IPS-18a (cell line): ENCODE measurements around the gene NEK6.
"Not testable (repeated sequence)": the region's sequence is repeated elsewhere in the genome, so short reads cannot be mapped to it uniquely, and the experiment has no call there.

Experiments
- H3K27ac ChIP-seq: one replicate; pipeline ENCODE4 v1.5.1; 2013; ENCODE audit warnings: low read length
- H3K27me3 ChIP-seq: one replicate; pipeline ENCODE4 v1.6.1; 2013; ENCODE audit warnings: mild to moderate bottlenecking, low read length; ENCODE audit not compliant: control insufficient read depth, insufficient read depth
- H3K36me3 ChIP-seq: one replicate; pipeline ENCODE4 v1.6.1; 2013; ENCODE audit warnings: low read depth, low read length; ENCODE audit not compliant: control insufficient read depth
- H3K4me1 ChIP-seq: one replicate; pipeline ENCODE4 v1.6.1; 2013; ENCODE audit warnings: low read depth, low read length; ENCODE audit not compliant: control insufficient read depth
- H3K4me3 ChIP-seq: one replicate; pipeline ENCODE4 v1.5.1; 2013; ENCODE audit warnings: low read length
- H3K9ac ChIP-seq: one replicate; pipeline ENCODE4 v1.6.1; 2013; ENCODE audit warnings: mild to moderate bottlenecking, low read length, moderate library complexity
- H3K9me3 ChIP-seq: one replicate; pipeline ENCODE4 v1.6.1; 2013; ENCODE audit warnings: low read depth, low read length; ENCODE audit not compliant: control insufficient read depth

NEK6 gene

GRCh38 chr9:124238546-124239140, 19.1 kb upstream of the NEK6 start:
- no peak overlapping the region for H3K27ac ChIP-seq

GRCh38 chr9:124239249-124240073, 18.3 kb upstream of the NEK6 start:
- Histone ChIP-seq H3K27ac (no peak overlapping the region), H3K4me3 (no peak overlapping the region), H3K9ac (no peak overlapping the region), H3K4me1 (peaks cover 10% of the 10 kb centered on the region), H3K9me3 (no peaks in the 10 kb centered on the region), H3K36me3 (no peaks in the 10 kb centered on the region), H3K27me3 (no peaks in the 10 kb centered on the region)

More at GRCh38 chr9:124238546-124239140, 19.1 kb upstream of the NEK6 start:
- Histone ChIP-seq H3K9me3 (no peaks in the 10 kb centered on the region), H3K27me3 (no peaks in the 10 kb centered on the region), H3K4me1 (peaks cover 10% of the 10 kb centered on the region), H3K9ac (no peak overlapping the region), H3K4me3 (no peak overlapping the region), H3K36me3 (no peaks in the 10 kb centered on the region)

GRCh38 chr9:124242331-124243194, 15.2 kb upstream of the NEK6 start:
- Histone ChIP-seq H3K9ac (no peak overlapping the region), H3K27ac (no peak overlapping the region), H3K4me1 (peaks cover 10% of the 10 kb centered on the region), H3K9me3 (no peaks in the 10 kb centered on the region), H3K36me3 (no peaks in the 10 kb centered on the region), H3K4me3 (peak overlapping the region; percentile 1), H3K27me3 (no peaks in the 10 kb centered on the region)

GRCh38 chr9:124247393-124247792, 10.4 kb upstream of the NEK6 start:
- H3K27ac ChIP-seq, H3K36me3 ChIP-seq, H3K9me3 ChIP-seq, H3K27me3 ChIP-seq, H3K4me3 ChIP-seq, H3K4me1 ChIP-seq, H3K9ac ChIP-seq: not testable (repeated sequence)

- no peaks in the 10 kb centered on the region for H3K27me3 ChIP-seq
- H3K4me3 ChIP-seq: no peak overlapping the region
- H3K9me3 ChIP-seq: no peaks in the 10 kb centered on the region
- no peak overlapping the region for H3K27ac ChIP-seq
- peaks cover 3% of the 10 kb centered on the region for H3K4me1 ChIP-seq
- no peaks in the 10 kb centered on the region for H3K36me3 ChIP-seq
- no peak overlapping the region for H3K9ac ChIP-seq
Measured at GRCh38 chr9:124248066-124248465, 9.7 kb upstream of the NEK6 start.

- Histone ChIP-seq H3K27me3 (no peaks in the 10 kb centered on the region), H3K4me3 (no peak overlapping the region), H3K36me3 (no peaks in the 10 kb centered on the region), H3K27ac (no peak overlapping the region), H3K9me3 (no peaks in the 10 kb centered on the region), H3K9ac (no peak overlapping the region), H3K4me1 (no peaks in the 10 kb centered on the region)
Measured at GRCh38 chr9:124248960-124249359, 8.8 kb upstream of the NEK6 start.

GRCh38 chr9:124251204-124251603, 6.5 kb upstream of the NEK6 start:
- no peaks in the 10 kb centered on the region for H3K9me3 ChIP-seq

GRCh38 chr9:124251605-124252378, 6.0 kb upstream of the NEK6 start:
- H3K27ac ChIP-seq: no peak overlapping the region
- H3K9me3 ChIP-seq: no peaks in the 10 kb centered on the region
- H3K4me1 ChIP-seq: no peaks in the 10 kb centered on the region
- no peak overlapping the region for H3K4me3 ChIP-seq
- H3K27me3 ChIP-seq: no peaks in the 10 kb centered on the region
- H3K36me3 ChIP-seq: no peaks in the 10 kb centered on the region
- H3K9ac ChIP-seq: no peak overlapping the region

More at GRCh38 chr9:124251204-124251603, 6.5 kb upstream of the NEK6 start:
- H3K4me1 ChIP-seq: no peaks in the 10 kb centered on the region
- no peaks in the 10 kb centered on the region for H3K27me3 ChIP-seq
- H3K4me3 ChIP-seq: no peak overlapping the region
- no peaks in the 10 kb centered on the region for H3K36me3 ChIP-seq
- no peak overlapping the region for H3K9ac ChIP-seq
- no peak overlapping the region for H3K27ac ChIP-seq

- H3K4me3 ChIP-seq, H3K9me3 ChIP-seq, H3K27me3 ChIP-seq, H3K9ac ChIP-seq, H3K36me3 ChIP-seq, H3K27ac ChIP-seq, H3K4me1 ChIP-seq: not testable (repeated sequence)
Measured at GRCh38 chr9:124252878-124253277, 4.9 kb upstream of the NEK6 start.

GRCh38 chr9:124254261-124254682, 3.5 kb upstream of the NEK6 start:
- H3K4me3 ChIP-seq: no peak overlapping the region
- H3K9ac ChIP-seq: no peak overlapping the region
- H3K27me3 ChIP-seq: no peaks in the 10 kb centered on the region
- H3K36me3 ChIP-seq: no peaks in the 10 kb centered on the region
- no peak overlapping the region for H3K27ac ChIP-seq
- peaks cover 6% of the 10 kb centered on the region for H3K4me1 ChIP-seq
- no peaks in the 10 kb centered on the region for H3K9me3 ChIP-seq

GRCh38 chr9:124255222-124255621, 2.5 kb upstream of the NEK6 start:
- Histone ChIP-seq H3K27ac (no peak overlapping the region), H3K36me3 (no peaks in the 10 kb centered on the region), H3K4me3 (no peak overlapping the region), H3K4me1 (peaks cover 11% of the 10 kb centered on the region), H3K27me3 (no peaks in the 10 kb centered on the region), H3K9me3 (no peaks in the 10 kb centered on the region), H3K9ac (no peak overlapping the region)
